Sciatic nerve (tissue), 2 donors: ENCODE data around the gene EPM2A. TPM values are rescaled to one million over a fixed set of nuclear protein-coding genes. Genes with fewer than 3 reads are reported as not detected.
"Not testable (repeated sequence)": the region's sequence is repeated elsewhere in the genome, so short reads cannot be mapped to it uniquely, and the experiment has no call there.

Experiments used
- ATAC-seq: fragments of 200-7000 bp; cut with Tn5 transposase; one replicate; pipeline ENCODE4 v1.9.1; 2020; ENCODE audit warnings: mild to moderate bottlenecking, moderate library complexity
- DNase-seq: peaks from one replicate; pipeline ENCODE4 v3.0.0-alpha.2; 2020; ENCODE audit warnings: low spot score
- intact Hi-C: fragments of 100-400 bp; cut with DNase I; formaldehyde crosslinking; loops from one replicate; pipeline ENCODE4 v1.14.2; 2022
- total RNA-seq: library from RNA; stranded (reverse); fragmentation: NEBNext Ultra II Directional; extraction: Animal tissue kit (Norgen Biotek cat#: 25700); gene quantifications from one replicate; pipeline ENCODE4 v1.2.1, GENCODE V29; 2021
- donor health status: DM: no; HTN: no; CAD: no.
- donor health status: DM: no; HTN: no; CAD: no.

The EPM2A gene
- total RNA-seq, 1 donor from 2014 or later, result 19.5 TPM

DNA sequence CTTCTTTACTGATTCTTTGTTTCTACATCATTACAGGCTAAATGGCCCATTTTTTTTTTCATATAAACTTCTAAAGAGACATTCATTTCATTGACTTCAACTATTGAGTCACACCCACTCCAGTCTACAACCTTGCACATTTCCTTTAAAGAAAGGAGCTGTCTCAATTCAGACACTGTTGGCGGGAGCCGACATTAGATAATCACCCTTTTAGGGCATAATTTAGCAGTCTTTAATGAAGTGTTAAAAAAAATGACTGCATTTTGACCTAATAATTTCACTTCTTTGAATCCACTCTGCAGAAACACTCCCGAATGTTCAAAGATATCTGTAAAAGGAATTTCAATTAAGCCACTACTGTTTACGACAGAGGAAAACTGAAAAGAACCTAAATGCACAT is 1.5 kb downstream of the EPM2A start:
- ATAC-seq, result no peak
- no peak for DNase-seq
- intact Hi-C loops, result no loop called here

DNA sequence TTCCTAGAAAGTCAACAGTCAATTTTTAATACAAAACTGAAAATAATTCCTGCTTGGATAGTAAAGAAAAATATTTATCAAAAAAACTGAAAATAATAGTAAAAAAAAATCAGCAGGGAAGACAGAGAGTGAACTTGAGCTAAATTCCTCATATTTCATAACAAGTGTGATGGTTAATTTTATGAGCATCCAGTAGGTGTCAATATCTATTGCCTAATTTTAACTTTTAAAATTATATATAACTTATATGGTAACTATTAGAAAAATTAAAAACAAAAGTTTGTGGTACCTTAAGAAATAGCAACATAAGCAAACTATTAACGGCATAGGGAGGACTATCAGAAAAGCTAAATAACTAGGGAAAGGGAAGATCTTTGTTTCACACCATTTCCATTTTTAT is 2.1 kb downstream of the EPM2A start:
- intact Hi-C loops, result no loop called here
- ATAC-seq, result no peak
- DNase-seq, result no peak

DNA sequence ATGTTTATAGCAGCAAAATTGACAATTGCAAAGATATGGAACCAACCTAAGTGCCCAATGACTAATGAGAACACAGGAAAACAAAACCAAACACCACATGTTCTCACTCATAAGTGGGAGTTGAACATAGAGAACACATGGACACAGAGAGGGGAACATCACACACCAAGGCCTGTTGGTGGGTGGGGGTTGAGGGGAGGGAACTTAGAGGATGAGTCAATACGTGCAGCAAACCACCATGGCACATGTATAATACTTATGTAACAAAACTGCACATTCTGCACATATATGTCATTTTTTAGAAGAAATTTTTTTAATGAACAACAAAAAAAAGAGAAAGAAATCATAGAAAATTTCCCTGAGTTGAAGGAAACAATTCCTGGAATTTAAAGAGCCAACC is 3.9 kb downstream of the EPM2A start:
- ATAC-seq, result no peak
- no peak for DNase-seq
- intact Hi-C loops, result no loop called here

DNA sequence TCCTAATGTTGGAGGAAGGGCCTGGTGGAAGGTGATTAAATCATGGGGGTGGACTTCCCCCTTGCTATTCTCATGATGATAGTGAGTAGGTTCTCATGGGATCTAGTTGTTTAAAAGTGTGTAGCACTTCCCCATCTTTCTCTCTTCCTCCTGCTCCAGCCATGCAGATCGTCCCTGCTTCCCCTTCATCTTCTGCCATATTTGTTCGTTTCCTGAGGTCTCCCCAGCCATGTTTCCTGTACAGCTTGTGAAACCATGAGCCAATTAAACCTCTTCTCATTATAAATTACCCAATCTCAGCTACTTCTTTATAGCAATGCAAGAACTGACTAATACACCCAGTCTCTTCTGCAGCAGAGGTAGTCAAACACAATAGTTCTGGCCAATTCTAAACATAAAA is 5.4 kb downstream of the EPM2A start:
- ATAC-seq, result no peak
- DNase-seq, result no peak
- intact Hi-C loops, result no loop called here

DNA sequence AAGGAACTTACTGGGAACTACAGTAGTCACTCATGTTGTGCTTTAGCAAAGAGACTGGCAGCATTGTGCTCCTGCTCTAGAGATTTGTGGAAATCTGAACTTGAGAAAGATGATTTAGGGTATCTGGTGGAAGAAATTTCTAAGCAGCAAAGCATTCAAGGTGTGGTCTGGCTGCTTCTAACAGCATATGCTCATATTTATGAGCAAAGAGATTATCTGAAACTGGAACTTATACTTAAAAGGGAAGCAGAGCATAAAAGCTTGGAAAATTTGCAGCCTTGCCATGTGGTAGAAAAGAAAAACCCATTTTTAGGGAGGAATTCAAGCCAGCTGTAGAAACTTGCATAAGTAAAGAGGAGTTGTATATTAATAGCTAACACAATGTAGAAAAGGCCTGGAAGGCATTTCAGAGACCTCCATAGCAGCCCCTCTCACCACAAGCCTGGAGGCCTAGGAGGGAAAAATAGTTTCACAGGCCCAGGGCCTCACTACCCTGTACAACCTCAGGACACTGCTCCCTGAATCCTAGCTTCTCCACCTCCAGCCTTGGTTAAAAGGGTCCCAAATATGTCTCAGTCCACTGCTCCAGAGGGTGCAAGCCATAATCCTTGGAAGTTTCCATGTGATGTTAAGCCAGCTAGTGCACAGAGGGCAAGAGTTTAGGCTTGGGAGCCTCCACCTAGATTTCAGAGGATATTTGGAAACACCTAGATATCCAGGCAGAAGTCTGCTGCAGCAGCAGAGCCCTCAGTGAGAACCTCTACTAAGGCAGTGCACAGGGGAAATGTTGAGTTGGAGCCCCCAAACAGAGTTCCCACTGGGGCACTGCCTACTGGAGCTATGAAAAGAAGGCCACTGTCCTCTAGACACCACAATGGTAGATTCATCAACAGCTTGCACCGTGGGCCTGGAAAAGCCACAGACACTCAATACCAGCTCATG is 6.6 kb downstream of the EPM2A start:
- no peak for DNase-seq
- no peak for ATAC-seq
- intact Hi-C loops, result no loop called here

DNA sequence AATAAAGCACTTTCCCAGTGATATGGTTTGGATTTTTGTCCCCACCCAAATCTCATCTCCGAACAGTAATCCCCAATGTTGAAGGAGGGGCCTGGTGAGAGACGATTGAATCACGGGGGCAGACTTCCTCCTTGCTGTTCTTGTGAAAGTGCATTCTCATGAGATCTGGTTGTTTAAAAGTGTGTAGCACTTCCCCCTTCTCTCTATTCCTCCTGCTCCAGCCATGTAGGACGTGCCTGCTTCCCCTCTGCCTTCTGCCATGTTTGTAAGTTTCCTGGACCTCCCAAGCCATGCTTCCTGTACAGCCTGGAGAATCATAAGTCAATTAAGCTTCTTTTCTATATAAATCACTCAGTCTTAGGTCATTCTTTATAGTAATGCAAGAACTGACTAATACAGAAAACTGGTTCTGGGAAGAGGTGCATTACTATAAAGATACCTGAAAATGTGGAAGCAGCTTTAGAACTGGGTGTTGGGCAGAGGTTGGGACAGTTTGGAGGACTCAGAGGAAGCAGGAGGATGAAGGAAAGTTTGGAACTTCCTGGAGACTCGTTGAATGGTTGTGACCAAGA is 7.4 kb downstream of the EPM2A start:
- DNase-seq (no peak), ATAC-seq (no peak)
- intact Hi-C loops, result no loop called here

DNA sequence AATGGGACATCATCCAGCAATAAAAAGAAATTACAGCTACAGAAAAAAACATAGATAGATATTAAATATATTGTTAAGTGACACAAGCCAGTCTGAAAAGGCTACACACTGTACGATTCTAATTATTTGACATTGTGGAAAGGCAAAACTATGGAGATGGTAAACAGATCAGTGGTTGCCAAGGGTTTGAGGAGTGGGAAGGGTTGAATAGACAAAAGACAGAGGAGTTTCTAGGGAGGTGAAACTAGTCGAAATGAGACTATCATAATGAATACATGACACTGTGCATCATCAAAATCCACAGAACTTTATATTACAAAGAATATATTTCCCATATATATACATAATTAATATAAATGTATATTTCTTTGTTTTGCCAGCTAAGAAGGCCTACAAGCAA is 9.8 kb downstream of the EPM2A start:
- intact Hi-C loops, result no loop called here
- ATAC-seq (no peak), DNase-seq (no peak)

DNA sequence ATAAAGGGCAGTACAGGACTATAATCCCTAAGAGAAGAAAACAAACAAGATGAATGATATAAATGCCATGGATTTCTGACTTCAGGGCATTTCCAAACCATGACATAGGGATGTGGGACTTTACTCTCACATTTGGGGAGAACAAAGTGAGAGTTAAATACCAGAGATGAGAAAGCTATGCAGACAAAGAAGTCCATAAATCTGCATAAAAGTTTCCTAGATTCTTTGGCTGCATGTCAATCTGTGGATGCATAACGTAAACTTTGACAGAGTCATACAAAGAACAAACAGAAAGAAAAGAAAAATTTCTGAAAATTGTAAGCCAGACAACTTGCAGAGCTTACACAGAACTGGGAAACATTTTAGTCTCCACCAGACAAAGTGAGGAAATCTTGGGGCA is 11.7 kb downstream of the EPM2A start:
- ATAC-seq (no peak), DNase-seq (no peak)
- intact Hi-C loops, result no loop called here

DNA sequence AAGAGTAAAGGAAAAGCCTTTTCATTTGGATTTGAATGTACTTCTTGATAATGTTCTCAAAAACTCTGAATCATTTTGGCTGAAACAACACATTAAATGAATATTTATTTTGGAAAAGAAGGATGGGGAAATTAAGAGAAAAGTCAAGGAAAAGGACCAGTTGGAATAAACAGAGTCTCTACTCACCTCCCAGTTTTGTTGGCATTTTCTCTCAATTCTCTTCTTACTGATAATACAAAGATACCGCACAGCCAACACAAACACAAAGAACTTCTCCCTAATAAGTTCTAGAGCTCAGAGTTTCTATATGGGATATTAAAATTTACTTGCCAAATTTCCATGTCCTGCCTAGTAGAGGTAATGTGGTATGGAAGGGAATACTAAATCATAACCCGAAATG is 13.1 kb downstream of the EPM2A start:
- ATAC-seq (no peak), DNase-seq (no peak)
- intact Hi-C loops, result no loop called here

DNA sequence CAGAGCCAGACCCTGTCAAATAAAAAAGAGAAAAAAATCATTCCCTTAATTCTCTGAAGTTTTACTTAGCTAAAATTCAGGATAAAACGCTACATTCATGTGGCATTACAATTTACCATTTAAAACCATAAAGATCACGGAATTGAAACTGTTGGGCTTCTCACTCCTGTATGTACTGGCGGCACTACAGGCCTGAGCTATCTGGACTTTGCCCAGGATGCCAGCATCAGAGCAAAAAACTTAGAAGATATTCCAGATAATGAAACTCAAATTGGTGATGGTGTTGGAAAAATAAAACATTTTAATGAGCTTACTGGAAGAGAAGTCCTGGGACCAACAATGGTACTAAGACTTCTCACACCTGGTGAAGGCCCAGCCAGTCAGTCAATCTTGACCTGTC is 14.2 kb downstream of the EPM2A start:
- no peak for ATAC-seq
- intact Hi-C loops, result no loop called here

DNA sequence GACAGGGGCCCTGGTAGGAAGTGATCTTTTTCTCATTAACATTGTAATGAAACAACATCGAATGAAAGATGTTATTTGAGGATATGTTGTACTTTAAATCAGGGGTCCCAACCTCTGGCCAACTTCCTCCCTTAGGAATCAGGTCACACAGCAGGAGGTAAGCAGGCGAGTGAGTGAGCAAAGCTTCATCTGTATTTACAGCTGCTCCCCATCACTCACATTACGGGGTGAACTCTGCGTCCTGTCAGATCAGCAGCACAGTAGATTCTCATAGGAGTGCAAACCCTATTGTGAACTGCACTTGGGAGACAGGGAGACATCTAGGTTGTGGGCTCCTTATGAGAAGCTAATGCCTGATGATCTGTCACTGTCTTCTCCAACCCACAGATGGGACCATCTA is 19.9 kb downstream of the EPM2A start:
- ATAC-seq (no peak), DNase-seq (no peak)
- intact Hi-C loops, result no loop called here

More for the DNA sequence above, 14.2 kb downstream of the EPM2A start:
- DNase-seq, result no peak

DNA sequence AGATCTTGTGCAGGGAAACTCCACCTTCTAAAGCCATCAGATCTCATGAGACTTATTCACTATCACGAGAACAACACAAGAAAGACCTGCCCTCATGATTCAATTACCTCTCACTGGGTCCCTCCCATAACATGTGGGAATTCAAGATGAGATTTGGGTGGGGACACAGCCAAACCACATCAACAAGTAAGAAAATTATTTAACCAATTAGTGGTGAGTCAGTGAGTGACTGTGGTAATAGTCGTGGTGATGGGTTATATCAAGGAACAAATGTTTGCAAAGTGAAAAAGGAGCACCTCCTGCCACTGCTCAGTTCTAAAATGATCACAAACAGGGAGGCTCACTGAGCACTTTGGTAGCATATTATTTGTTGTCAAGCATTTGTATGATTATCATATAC is 20.6 kb downstream of the EPM2A start:
- DNase-seq (no peak), ATAC-seq (no peak)
- intact Hi-C loops, result no loop called here

DNA sequence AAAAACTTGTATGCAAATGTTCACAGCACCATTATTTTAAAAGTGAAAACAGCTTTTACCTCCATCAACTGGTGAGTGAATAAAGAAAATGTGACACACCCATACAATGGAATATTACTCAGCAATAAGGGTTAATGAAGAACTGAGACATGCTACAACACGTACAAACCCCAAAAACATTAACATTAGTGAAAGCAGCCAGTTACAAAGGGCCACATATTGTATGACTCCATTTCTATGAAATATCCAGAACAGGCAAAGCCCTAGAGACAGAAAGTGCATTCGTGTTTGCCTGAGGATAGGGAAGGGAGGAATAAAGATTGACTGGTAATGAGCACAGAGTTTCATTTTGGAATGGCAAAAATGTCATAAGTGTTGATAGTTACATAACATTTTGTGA is 21.5 kb downstream of the EPM2A start:
- DNase-seq, result no peak
- ATAC-seq, result no peak
- intact Hi-C loops, result no loop called here

DNA sequence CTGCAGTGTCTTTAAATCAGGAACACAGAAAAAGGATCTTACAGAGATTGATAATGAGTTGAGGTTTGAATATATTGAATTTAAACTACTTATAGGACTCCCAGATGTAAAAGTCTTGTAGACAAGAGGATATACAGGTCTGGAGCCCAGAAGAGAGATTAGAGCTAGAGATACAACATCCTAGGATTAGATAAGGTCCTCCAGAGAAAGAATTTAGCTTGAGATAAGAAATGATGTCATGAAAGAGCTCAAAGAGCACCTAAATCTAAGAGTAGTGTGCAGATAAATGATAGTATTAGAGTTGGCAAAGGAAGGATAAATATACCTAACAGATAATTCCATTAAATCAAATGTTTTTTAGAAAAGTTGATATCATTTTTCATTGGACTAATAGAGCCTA is 23.9 kb downstream of the EPM2A start:
- no peak for DNase-seq
- ATAC-seq, result no peak
- intact Hi-C loops, result no loop called here

DNA sequence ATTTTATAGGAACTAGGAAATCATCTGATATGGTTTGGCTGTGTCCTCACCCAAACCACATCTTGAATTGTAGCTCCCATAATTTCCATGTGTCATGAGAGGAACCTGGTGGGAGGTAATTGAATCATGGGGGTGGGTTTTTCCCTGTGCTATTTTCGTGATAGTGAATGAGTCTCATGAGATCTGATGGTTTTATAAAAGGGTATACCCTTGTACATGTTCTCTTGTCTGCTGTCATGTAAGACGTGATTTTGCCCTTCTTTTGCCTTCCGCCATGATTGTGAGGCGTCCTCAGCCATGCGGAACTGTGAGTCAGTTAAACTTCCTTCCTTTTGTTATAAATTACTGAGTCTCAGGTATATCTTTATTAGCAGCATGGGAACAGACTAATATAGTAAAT is 27.9 kb downstream of the EPM2A start:
- ATAC-seq, result no peak

DNA sequence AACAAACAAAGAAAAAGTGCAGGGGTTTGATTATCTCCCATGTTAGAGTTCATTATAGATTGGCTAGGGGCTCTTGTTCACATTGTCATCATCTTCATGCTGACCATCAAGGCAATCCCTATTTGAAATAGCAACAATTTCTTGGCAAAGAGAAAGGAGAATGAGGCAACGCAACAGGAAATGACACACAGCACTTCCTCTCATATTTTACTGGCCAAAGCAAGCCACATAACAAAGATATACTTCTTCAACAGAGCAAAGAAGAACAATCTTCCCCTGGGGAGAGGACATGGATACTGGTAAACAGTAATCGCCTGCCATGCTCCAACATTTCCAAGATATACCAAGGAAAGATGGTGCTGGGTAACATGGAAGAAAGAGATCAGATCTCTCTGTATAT is 29.8 kb downstream of the EPM2A start:
- intact Hi-C loops, result no loop called here
- ATAC-seq (no peak), DNase-seq (no peak)

More for the DNA sequence above, 27.9 kb downstream of the EPM2A start:
- intact Hi-C loops, result no loop called here
- no peak for DNase-seq

DNA sequence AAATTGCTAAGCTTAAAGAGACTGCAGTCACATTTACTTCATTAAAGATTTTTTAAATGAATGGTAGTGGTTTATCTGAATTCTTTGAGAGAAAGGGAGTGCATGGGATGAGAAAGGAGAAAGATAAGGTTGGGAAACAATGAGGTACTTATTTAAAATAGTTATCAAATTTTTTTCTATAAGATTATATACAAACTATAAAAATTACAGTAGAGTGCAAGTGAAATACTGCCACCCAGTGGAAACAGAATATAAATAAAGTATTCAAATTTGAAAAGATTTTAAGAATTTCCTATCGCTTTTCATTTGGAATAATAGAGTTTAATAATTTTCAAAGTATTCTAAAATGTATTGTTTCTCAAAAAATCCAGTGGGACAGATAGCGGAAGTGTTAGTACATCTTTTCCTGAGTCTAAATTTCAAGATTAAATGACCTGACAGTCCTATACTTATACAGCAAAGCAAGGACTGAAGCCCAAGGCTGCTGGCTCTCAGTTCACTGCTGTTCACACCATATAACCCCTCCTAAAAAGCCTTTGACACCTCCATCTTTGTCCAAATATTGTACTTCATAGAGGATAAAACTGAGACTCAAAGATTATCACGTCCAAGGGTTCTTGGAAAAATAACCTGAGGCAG is 31.1 kb downstream of the EPM2A start:
- no peak for ATAC-seq
- DNase-seq, result no peak
- intact Hi-C loops, result no loop called here

DNA sequence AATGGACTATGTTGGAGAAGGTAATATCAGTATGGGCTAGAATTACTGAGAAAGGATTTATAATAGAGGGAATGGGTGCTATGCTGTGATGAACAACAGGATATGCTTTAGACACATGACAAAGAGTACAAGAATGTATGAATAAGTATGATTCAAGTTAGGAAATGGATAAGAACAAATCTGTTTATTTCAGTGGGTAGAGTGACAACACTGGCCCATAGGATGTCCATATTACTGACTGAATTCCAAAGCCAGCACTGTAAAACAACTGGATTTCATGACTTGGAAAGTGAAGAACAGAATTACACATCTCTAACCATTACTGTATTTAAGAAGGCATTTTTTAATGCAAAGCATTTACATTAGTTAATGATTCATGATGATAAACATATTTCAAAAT is 35.9 kb downstream of the EPM2A start:
- intact Hi-C loops, result no loop called here
- ATAC-seq, result no peak

DNA sequence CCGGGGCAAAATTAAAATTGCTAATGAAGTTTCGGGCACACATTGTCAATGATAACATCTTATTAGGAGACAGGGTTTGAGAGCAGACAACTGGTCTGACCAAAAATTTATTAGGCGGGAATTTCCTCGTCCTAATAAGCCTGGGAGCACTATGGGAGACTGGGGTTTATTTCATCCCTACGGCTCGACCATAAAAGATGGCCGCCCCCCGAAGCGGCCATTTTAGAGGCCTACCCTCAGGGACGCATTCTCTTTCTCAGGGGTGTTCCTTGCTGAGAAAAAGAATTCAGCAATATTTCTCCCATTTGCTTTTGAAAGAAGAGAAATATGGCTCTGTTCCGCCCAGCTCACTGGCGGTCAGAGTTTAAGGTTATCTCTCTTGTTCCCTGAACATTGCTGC is 37.9 kb downstream of the EPM2A start:
- intact Hi-C loops, ATAC-seq, DNase-seq: not testable (repeated sequence)

More for the DNA sequence above, 35.9 kb downstream of the EPM2A start:
- no peak for DNase-seq

DNA sequence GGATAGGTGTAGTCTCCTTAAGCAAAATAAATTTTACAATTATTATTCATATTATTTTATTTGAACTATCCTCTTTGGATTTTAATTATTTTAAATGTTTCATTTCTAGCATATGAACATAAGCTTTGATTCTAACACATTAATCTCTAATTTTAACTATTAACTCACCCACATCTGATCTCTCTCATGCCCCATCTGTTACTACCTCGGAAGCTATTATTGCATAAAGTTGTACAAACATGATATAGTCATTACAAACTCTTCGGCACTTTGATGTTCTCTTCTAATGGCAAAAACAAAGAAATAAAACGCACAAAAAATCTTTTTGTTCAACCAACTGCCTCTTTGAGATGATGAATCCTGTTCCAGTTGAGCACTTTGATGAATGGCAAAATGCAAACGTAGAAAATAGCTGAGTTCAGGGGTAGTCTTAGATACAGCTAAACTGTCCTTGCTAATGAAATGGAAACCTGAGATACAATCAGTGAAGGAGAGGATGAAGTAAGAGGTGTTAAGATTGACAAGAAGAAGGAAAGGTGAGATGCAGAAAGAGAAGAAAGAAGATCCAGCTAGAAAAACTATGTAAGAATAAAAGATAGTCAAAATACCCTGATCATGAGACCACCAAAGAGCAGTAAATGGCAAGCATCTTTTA is 41.1 kb downstream of the EPM2A start:
- ATAC-seq, result no peak
- no peak for DNase-seq
- intact Hi-C loops, result no loop called here
